Vagina (tissue), 2 donors: ENCODE measurements around the gene FGFBP1. TPM values are rescaled to one million over a fixed set of nuclear protein-coding genes. Genes with fewer than 3 reads are reported as not detected.

Experiments
- DNase-seq, 2 donors: peaks; one replicate each; pipeline ENCODE4 v3.0.0-alpha.2; 2017; ENCODE audit errors: extremely low spot score in 2 of 2
- H3K27ac ChIP-seq: fragments of 200-600 bp; sonication (generic); one replicate; pipeline ENCODE4 v1.5.1; 2019
- H3K27me3 ChIP-seq: fragments of 200-600 bp; sonication (generic); one replicate; pipeline ENCODE4 v1.5.1; 2019
- H3K36me3 ChIP-seq, 2 donors: fragments of 200-600 bp; sonication (generic); one replicate each; pipeline ENCODE4 v1.5.1; 2017 to 2019
- H3K4me1 ChIP-seq: fragments of 200-600 bp; sonication (generic); one replicate; pipeline ENCODE4 v1.5.1; 2019
- H3K4me3 ChIP-seq, 2 donors: fragments of 200-600 bp; sonication (generic); 1 replicate in 1 of 2; 2 replicates in 1 of 2; pipeline ENCODE4 v1.5.1; 2016 to 2019
- H3K9me3 ChIP-seq: fragments of 200-600 bp; sonication (generic); one replicate; pipeline ENCODE4 v1.5.1; 2019
- POLR2A ChIP-seq, 2 donors: fragments of 450-650 bp; IDR thresholded peaks; one replicate each; pipeline ENCODE4 v1.6.1; 2017; ENCODE audit warnings: antibody characterized with exemption in 2 of 2, mild to moderate bottlenecking in 2 of 2, moderate library complexity in 2 of 2
- POLR2AphosphoS5 ChIP-seq, 2 donors: sonication (generic); formaldehyde crosslinking; IDR thresholded peaks; one replicate each; pipeline ENCODE4 v1.9.0; 2017; ENCODE audit warnings: antibody characterized with exemption in 2 of 2, mild to moderate bottlenecking in 2 of 2, low read depth in 1 of 2; ENCODE audit not compliant: insufficient read depth in 1 of 2
- intact Hi-C: fragments of 100-400 bp; cut with DNase I; formaldehyde crosslinking; loops from one replicate; pipeline ENCODE4 v1.15.1; 2023
- total RNA-seq: library from RNA; depleted of rRNA; stranded (reverse); fragments of >200 nt; gene quantifications from one replicate; pipeline ENCODE4 v1.2.3, GENCODE V29; 2016
- TF ChIP-seq, protein P1 (sequence below), 3 experiments: fragments of 450-650 bp in 2 of 3; fragments of 200-600 bp in 1 of 3; sonication (generic) in 1 of 3; IDR thresholded peaks; one replicate each; pipeline ENCODE4 v1.5.1; 2017 to 2019; ENCODE audit warnings: antibody characterized with exemption in 3 of 3, mild to moderate bottlenecking in 2 of 3, moderate library complexity in 2 of 3

Gene FGFBP1
- total RNA-seq, 1 donor from 2014 or later: 61.9 TPM

DNA sequence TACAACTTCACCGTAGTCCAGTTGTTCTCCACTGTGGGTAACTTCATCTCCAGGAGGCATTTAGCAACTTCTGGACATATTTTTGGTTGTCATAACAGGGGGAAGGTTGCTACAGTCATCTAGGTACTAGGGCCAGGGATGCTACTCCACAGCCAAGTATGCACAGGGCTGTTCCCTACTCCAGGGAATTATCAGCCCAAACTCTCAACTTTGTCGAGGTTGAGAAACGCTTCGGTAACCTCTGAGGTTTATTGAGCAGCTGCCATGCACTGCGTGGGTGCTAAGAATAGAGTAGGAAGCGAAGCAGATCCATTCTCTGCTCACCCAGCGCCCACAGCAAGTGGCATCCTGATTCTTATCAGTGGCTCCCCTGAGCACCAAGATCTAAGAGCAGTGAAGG lies 8.2 kb downstream of the FGFBP1 start:
- TF ChIP-seq, protein P1, sequence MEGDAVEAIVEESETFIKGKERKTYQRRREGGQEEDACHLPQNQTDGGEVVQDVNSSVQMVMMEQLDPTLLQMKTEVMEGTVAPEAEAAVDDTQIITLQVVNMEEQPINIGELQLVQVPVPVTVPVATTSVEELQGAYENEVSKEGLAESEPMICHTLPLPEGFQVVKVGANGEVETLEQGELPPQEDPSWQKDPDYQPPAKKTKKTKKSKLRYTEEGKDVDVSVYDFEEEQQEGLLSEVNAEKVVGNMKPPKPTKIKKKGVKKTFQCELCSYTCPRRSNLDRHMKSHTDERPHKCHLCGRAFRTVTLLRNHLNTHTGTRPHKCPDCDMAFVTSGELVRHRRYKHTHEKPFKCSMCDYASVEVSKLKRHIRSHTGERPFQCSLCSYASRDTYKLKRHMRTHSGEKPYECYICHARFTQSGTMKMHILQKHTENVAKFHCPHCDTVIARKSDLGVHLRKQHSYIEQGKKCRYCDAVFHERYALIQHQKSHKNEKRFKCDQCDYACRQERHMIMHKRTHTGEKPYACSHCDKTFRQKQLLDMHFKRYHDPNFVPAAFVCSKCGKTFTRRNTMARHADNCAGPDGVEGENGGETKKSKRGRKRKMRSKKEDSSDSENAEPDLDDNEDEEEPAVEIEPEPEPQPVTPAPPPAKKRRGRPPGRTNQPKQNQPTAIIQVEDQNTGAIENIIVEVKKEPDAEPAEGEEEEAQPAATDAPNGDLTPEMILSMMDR (IDR thresholded peaks at IDR 0.05): no peak
- H3K36me3 ChIP-seq: no peaks in the 10 kb centered on the region
- intact Hi-C loops: no loop called here
- H3K9me3 ChIP-seq: no peaks in the 10 kb centered on the region
- no peaks in the 10 kb centered on the region for H3K27me3 ChIP-seq
- DNase-seq: no peak
- H3K4me3 ChIP-seq: no peak overlapping the region
- H3K4me1 ChIP-seq: peaks cover 2% of the 10 kb centered on the region
- no peak overlapping the region for H3K27ac ChIP-seq

DNA sequence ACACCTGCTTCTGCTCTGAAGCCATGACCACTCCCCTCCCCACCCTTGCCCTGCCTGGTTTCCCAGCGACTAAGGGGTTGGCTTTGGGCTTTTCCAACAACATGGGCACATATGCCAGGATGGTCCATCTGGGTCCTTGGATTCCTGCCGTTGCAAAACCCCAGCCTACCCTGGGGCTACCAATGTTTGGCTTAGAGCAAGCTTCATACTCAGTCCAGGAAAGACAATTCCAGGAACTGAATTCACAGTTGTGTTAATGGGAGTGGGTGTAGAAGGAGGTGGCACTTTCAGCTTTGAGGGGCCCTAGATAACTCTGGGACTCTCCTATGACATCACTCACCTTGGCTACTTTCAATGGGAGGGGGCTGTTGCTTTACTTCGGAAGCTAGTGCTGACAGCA lies 9.0 kb downstream of the FGFBP1 start:
- intact Hi-C loops: no loop called here
- no peak overlapping the region for H3K27ac ChIP-seq
- H3K4me3 ChIP-seq: no peak overlapping the region
- no peak for DNase-seq
- TF ChIP-seq, protein P1 (IDR thresholded peaks at IDR 0.05): no peak
- TF ChIP-seq POLR2A (IDR thresholded peaks at IDR 0.05): no peak
- no peak for TF ChIP-seq POLR2AphosphoS5 (IDR thresholded peaks at IDR 0.05; ENCODE audit: insufficient read depth in 1 of 2, low read depth in 1 of 2)
- H3K4me1 ChIP-seq: no peaks in the 10 kb centered on the region
- H3K9me3 ChIP-seq: no peaks in the 10 kb centered on the region
- no peaks in the 10 kb centered on the region for H3K27me3 ChIP-seq
- no peaks in the 10 kb centered on the region for H3K36me3 ChIP-seq

DNA sequence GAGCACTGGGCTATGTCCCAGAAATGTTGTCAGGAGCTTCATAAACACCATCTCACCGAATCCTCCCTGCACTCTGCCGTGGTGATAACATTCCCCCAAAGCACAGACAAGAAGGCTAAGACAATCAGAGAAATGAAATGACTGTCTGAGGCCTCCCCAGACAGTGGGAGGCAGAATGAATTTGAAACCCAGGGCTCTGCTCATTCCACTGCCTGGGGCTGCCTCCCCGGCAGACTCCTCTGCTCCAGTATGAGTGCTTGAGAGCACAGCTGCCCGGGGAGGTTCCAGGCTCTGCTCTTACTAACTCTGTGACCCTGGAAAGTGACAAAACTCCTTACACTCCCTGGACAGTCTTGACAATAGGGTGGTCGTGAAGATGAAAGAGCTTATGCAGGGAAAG lies 9.7 kb downstream of the FGFBP1 start:
- intact Hi-C loops: no loop called here
- H3K27ac ChIP-seq: no peak overlapping the region
- TF ChIP-seq, protein P1 (IDR thresholded peaks at IDR 0.05): no peak
- no peak for TF ChIP-seq POLR2AphosphoS5 (IDR thresholded peaks at IDR 0.05; ENCODE audit: insufficient read depth in 1 of 2, low read depth in 1 of 2)
- no peak for TF ChIP-seq POLR2A (IDR thresholded peaks at IDR 0.05)
- no peaks in the 10 kb centered on the region for H3K9me3 ChIP-seq
- H3K36me3 ChIP-seq: no peaks in the 10 kb centered on the region
- no peak overlapping the region for H3K4me3 ChIP-seq
- no peaks in the 10 kb centered on the region for H3K4me1 ChIP-seq
- no peak for DNase-seq
- no peaks in the 10 kb centered on the region for H3K27me3 ChIP-seq

DNA sequence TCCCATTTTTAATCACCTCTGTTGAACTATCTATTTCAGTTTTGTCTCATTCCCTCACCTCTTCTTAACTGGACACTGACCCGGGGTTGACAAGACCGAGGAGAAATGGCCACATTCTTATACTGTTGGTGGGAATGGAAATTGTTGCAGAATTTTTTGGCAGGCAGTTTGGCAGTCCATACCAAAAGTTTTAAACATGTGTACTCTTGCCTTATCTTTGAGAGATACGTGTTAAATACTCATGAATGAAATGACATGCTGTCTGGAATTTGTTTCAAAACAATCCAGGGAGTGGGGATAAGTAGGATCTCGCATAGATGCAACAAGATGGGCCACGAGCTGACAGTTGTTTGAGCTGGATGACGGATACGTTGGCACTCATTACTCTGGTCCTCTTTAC lies 12.1 kb downstream of the FGFBP1 start:
- intact Hi-C loops: no loop called here

DNA sequence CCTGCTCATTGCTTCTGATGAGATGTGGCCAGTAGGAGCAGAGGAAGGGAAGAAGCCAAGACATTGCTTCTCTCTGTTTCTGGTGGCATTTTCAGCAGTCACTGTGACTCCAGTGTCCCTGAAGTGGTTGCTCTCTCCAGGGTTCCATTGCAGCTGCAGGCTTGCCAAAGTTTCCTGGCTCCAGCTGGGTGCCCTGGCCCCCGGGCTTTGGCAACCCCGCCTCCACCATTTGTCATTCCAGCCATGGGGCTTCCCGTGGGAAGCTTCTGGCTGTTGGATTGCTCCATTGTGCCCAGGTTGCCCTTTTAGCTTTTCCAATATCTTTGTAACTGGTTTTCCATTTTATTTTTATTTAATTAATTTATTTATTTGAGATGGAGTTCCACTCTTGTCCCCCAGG lies 12.7 kb downstream of the FGFBP1 start:
- TF ChIP-seq POLR2AphosphoS5 (IDR thresholded peaks at IDR 0.05; ENCODE audit: insufficient read depth in 1 of 2, low read depth in 1 of 2): no peak
- TF ChIP-seq, protein P1 (IDR thresholded peaks at IDR 0.05): no peak
- no peak for TF ChIP-seq POLR2A (IDR thresholded peaks at IDR 0.05)
- intact Hi-C loops: no loop called here
- no peak for DNase-seq

More for the DNA sequence above, 12.1 kb downstream of the FGFBP1 start:
- TF ChIP-seq, protein P1 (IDR thresholded peaks at IDR 0.05): no peak
- TF ChIP-seq POLR2A (IDR thresholded peaks at IDR 0.05): no peak
- no peak for TF ChIP-seq POLR2AphosphoS5 (IDR thresholded peaks at IDR 0.05; ENCODE audit: insufficient read depth in 1 of 2, low read depth in 1 of 2)
- H3K9me3 ChIP-seq: no peaks in the 10 kb centered on the region
- H3K27ac ChIP-seq: no peak overlapping the region
- H3K36me3 ChIP-seq: no peaks in the 10 kb centered on the region
- no peaks in the 10 kb centered on the region for H3K4me1 ChIP-seq
- H3K4me3 ChIP-seq: no peak overlapping the region
- no peak for DNase-seq
- no peaks in the 10 kb centered on the region for H3K27me3 ChIP-seq

More for the DNA sequence above, 12.7 kb downstream of the FGFBP1 start:
- Histone ChIP-seq H3K9me3 (no peaks in the 10 kb centered on the region), H3K36me3 (no peaks in the 10 kb centered on the region), H3K27me3 (no peaks in the 10 kb centered on the region), H3K4me3 (no peak overlapping the region), H3K4me1 (no peaks in the 10 kb centered on the region), H3K27ac (no peak overlapping the region)
